ENCODE results near the gene LAIR1. TPM values are rescaled to one million over a fixed set of nuclear protein-coding genes. Genes with fewer than 3 reads are reported as not detected.

LAIR1 gene
- total RNA-seq, 1 experiment from 2014 or later, result not detected

GRCh38 chr19:54319892-54320670, 44.6 kb downstream of the LAIR1 start:
- ChIA-PET POLR2A (no interaction called here), CTCF (interaction anchor here (0.5 to 2.1 kb wide), 3 partner anchors 71 to 883 kb away, joined by 3 to 9 read pairs (median 4); no protein-coding TSS in a partner anchor)
- no peak for TF ChIP-seq CTCF (IDR thresholded peaks at IDR 0.05; ENCODE audit: unreplicated experiment)
- intact Hi-C loops (cut with micrococcal nuclease), result no loop called here
- no peak for DNase-seq (ENCODE audit: unreplicated experiment)
- Mint-ChIP-seq H3K9me3 (ENCODE audit: unreplicated experiment) (no peaks in the 10 kb centered on the region), H3K36me3 (ENCODE audit: insufficient read depth, unreplicated experiment) (no peaks in the 10 kb centered on the region), H3K4me1 (ENCODE audit: insufficient read depth, unreplicated experiment) (no peaks in the 10 kb centered on the region), H3K27me3 (ENCODE audit: insufficient read depth, unreplicated experiment) (peaks cover 47% of the 10 kb centered on the region), H3K27ac (ENCODE audit: low read depth, unreplicated experiment) (no peak overlapping the region), H3K4me3 (ENCODE audit: unreplicated experiment) (no peak overlapping the region)
- no TSS peak for BruUV-seq (replicated peaks)

GRCh38 chr19:54319049-54319448, 45.7 kb downstream of the LAIR1 start:
- POLR2A ChIA-PET, result no interaction called here
- Mint-ChIP-seq H3K4me3 (ENCODE audit: unreplicated experiment) (no peak overlapping the region), H3K27ac (ENCODE audit: low read depth, unreplicated experiment) (no peak overlapping the region), H3K9me3 (ENCODE audit: unreplicated experiment) (no peaks in the 10 kb centered on the region), H3K27me3 (ENCODE audit: insufficient read depth, unreplicated experiment) (peaks cover 53% of the 10 kb centered on the region), H3K4me1 (ENCODE audit: insufficient read depth, unreplicated experiment) (no peaks in the 10 kb centered on the region), H3K36me3 (ENCODE audit: insufficient read depth, unreplicated experiment) (no peaks in the 10 kb centered on the region)
- BruUV-seq (replicated peaks), result no TSS peak
- TF ChIP-seq CTCF (IDR thresholded peaks at IDR 0.05; ENCODE audit: unreplicated experiment), result no peak
- intact Hi-C loops (cut with micrococcal nuclease), result no loop called here
- no peak for DNase-seq (ENCODE audit: unreplicated experiment)
- CTCF ChIA-PET, result no interaction called here

GRCh38 chr19:54317965-54318240, 46.8 kb downstream of the LAIR1 start:
- POLR2A ChIA-PET, result no interaction called here
- Mint-ChIP-seq H3K27me3 (ENCODE audit: insufficient read depth, unreplicated experiment) (peaks cover 65% of the 10 kb centered on the region), H3K36me3 (ENCODE audit: insufficient read depth, unreplicated experiment) (no peaks in the 10 kb centered on the region), H3K27ac (ENCODE audit: low read depth, unreplicated experiment) (no peak overlapping the region), H3K4me1 (ENCODE audit: insufficient read depth, unreplicated experiment) (no peaks in the 10 kb centered on the region), H3K9me3 (ENCODE audit: unreplicated experiment) (no peaks in the 10 kb centered on the region), H3K4me3 (ENCODE audit: unreplicated experiment) (no peak overlapping the region)
- no peak for DNase-seq (ENCODE audit: unreplicated experiment)
- TF ChIP-seq CTCF (IDR thresholded peaks at IDR 0.05; ENCODE audit: unreplicated experiment), result no peak
- BruUV-seq (replicated peaks), result no TSS peak
- CTCF ChIA-PET, result interaction anchor here (1.6 kb wide), 1 partner anchor 8 kb away, joined by 4 read pairs; no protein-coding TSS in a partner anchor
- intact Hi-C loops (cut with micrococcal nuclease), result no loop called here

DNA sequence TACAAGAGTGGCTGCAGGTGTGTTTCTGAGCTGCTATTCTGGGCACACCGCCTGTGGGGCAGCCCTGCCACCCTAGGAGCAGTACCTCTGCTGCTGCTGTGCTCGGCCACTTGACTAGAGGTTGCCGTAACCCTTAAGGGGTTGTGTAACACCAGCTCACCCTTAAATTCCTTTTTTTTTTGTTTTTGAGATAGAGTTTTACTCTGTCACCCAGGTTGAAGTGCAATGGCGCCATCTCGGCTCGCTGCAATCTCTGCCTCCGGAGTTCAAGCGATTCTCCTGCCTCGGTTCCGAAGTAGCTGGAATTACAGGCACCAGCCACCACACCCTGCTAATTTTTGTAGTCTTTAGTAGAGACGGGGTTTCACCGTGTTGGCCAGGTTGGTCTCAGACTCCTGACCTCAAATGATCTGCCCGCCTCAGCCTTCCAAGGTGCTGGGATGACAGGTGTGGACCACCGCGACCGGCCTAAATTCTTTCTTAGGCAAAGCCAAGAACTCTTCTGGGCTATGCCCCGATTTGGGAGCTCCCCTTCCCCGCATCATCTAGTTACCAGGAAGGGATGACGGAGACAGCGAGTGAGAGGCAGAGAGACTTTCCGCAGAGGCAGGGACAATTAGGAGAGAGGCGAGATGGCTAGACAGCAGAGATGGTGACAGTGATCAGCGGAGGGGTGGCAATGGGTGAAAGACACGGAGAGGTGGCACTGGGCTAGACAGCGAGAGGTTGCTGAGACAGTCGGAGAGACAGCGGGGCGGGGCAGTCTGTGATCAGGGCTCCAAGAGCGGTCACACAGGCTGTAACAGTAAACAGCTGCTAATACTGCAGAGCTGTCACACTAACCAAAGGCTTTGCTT, 47.4 kb downstream of the LAIR1 start:
- BruUV-seq (replicated peaks), result no TSS peak
- Mint-ChIP-seq H3K36me3 (ENCODE audit: insufficient read depth, unreplicated experiment) (no peaks in the 10 kb centered on the region), H3K4me3 (ENCODE audit: unreplicated experiment) (no peak overlapping the region), H3K27ac (ENCODE audit: low read depth, unreplicated experiment) (no peak overlapping the region), H3K4me1 (ENCODE audit: insufficient read depth, unreplicated experiment) (no peaks in the 10 kb centered on the region), H3K27me3 (ENCODE audit: insufficient read depth, unreplicated experiment) (peaks cover 70% of the 10 kb centered on the region), H3K9me3 (ENCODE audit: unreplicated experiment) (no peaks in the 10 kb centered on the region)
- intact Hi-C loops (cut with micrococcal nuclease), result no loop called here
- POLR2A ChIA-PET, result no interaction called here
- no peak for TF ChIP-seq CTCF (IDR thresholded peaks at IDR 0.05; ENCODE audit: unreplicated experiment)
- DNase-seq (ENCODE audit: unreplicated experiment), result no peak
- CTCF ChIA-PET, result interaction anchor here (0.5 to 1.6 kb wide), 4 partner anchors 9 to 1355 kb away, joined by 3 to 4 read pairs (median 3); no protein-coding TSS in a partner anchor
